DOHH2 (cell line): Measurements from ENCODE around the gene ZFYVE16.

Experiments
- CTCF ChIP-seq: fragments of 200-600 bp; sonication (generic); IDR thresholded peaks from one replicate; pipeline ENCODE4 v1.5.1; 2014; ENCODE audit warnings: antibody characterized with exemption, mild to moderate bottlenecking, low read depth, low read length; ENCODE audit not compliant: poor library complexity, severe bottlenecking
- EZH2phosphoT487 ChIP-seq: fragments of 200-600 bp; sonication (generic); IDR thresholded peaks from 2 replicates; pipeline ENCODE4 v1.6.1; 2017; ENCODE audit warnings: borderline replicate concordance, mild to moderate bottlenecking, antibody characterized with exemption, low read length, moderate library complexity, mixed read lengths

GRCh38 chr5:80502800-80503199, 94.9 kb downstream of the ZFYVE16 start:
- no peak for TF ChIP-seq CTCF
- no peak for TF ChIP-seq EZH2phosphoT487
